Keratinocyte (primary cell): ENCODE measurements around the gene ZNF333. TPM values are rescaled to one million over a fixed set of nuclear protein-coding genes. Genes with fewer than 3 reads are reported as not detected.

Experiments
- DNase-seq: peaks from one replicate; pipeline ENCODE4 v3.0.0-alpha.2; 2011; ENCODE audit warnings: low read depth, missing footprints, low spot score
- FAIRE-seq: peaks from 2 replicates; lab custom pipeline; 2011; peaks lifted over from hg19 to GRCh38; lab: Jason Lieb, UNC
- H2AFZ ChIP-seq: 2 replicates; pipeline ENCODE4 v1.6.0; 2012; ENCODE audit warnings: low read length, control low read depth, inconsistent platforms; ENCODE audit not compliant: control insufficient read depth
- H3K27ac ChIP-seq: 2 replicates; pipeline ENCODE4 v1.5.1; 2011; ENCODE audit warnings: low read length; ENCODE audit not compliant: control insufficient read depth, insufficient read depth
- H3K27me3 ChIP-seq: 3 replicates; pipeline ENCODE4 v1.6.0; 2011; ENCODE audit warnings: low read length; ENCODE audit not compliant: control insufficient read depth, insufficient read depth; ENCODE audit errors: extremely low read depth
- H3K36me3 ChIP-seq, 2 experiments: 2 replicates in 1 of 2; 3 replicates in 1 of 2; pipeline ENCODE4 v1.5.1; 2011; ENCODE audit warnings: low read length in 2 of 2, mild to moderate bottlenecking in 1 of 2; ENCODE audit not compliant: control insufficient read depth in 2 of 2, insufficient read depth in 2 of 2; ENCODE audit errors: extremely low read depth in 1 of 2
- H3K4me1 ChIP-seq: 3 replicates; pipeline ENCODE4 v1.5.1; 2011; ENCODE audit warnings: low read length; ENCODE audit not compliant: control insufficient read depth, insufficient read depth; ENCODE audit errors: extremely low read depth
- H3K4me2 ChIP-seq: 3 replicates; pipeline ENCODE4 v1.6.0; 2011; ENCODE audit warnings: low read depth, low read length; ENCODE audit not compliant: control insufficient read depth, insufficient read depth; ENCODE audit errors: extremely low read depth
- H3K4me3 ChIP-seq, 3 experiments: fragments of 200-600 bp in 1 of 3; sonication (generic) in 1 of 3; 2 replicates in 2 of 3; 3 replicates in 1 of 3; pipeline ENCODE4 v1.5.1; 2011 to 2016; ENCODE audit warnings: low read length in 3 of 3, mild to moderate bottlenecking in 3 of 3, control low read depth in 2 of 3, inconsistent platforms in 1 of 3, low read depth in 1 of 3, mixed read lengths in 1 of 3, mixed run types in 1 of 3, moderate library complexity in 1 of 3; ENCODE audit not compliant: control insufficient read depth in 2 of 3, insufficient read depth in 2 of 3; ENCODE audit errors: extremely low read depth in 1 of 3
- H3K79me2 ChIP-seq: 2 replicates; pipeline ENCODE4 v1.6.0; 2012; ENCODE audit warnings: low read length; ENCODE audit not compliant: control insufficient read depth, insufficient read depth
- H3K9ac ChIP-seq: 3 replicates; pipeline ENCODE4 v1.6.0; 2011; ENCODE audit warnings: low read length; ENCODE audit not compliant: control insufficient read depth, insufficient read depth; ENCODE audit errors: extremely low read depth
- H3K9me1 ChIP-seq: 3 replicates; pipeline ENCODE4 v1.6.0; 2011; ENCODE audit warnings: low read length; ENCODE audit not compliant: control insufficient read depth, insufficient read depth; ENCODE audit errors: extremely low read depth
- H3K9me3 ChIP-seq: 2 replicates; pipeline ENCODE4 v1.5.1; 2012; ENCODE audit warnings: low read depth, low read length; ENCODE audit not compliant: control insufficient read depth
- H4K20me1 ChIP-seq: 3 replicates; pipeline ENCODE4 v1.6.0; 2011; ENCODE audit warnings: low read length; ENCODE audit not compliant: control insufficient read depth, insufficient read depth; ENCODE audit errors: extremely low read depth
- CTCF ChIP-seq, 3 experiments: IDR thresholded peaks in 1 of 3; conservative IDR thresholded peaks in 1 of 3; optimal IDR thresholded peaks in 1 of 3; 2 replicates in 2 of 3; 3 replicates in 1 of 3; pipeline versions ENCODE3 to v1.5.1; 2011; ENCODE audit warnings: low read length in 3 of 3, mild to moderate bottlenecking in 3 of 3, moderate library complexity in 2 of 3, control low read depth in 1 of 3, inconsistent platforms in 1 of 3; ENCODE audit not compliant: insufficient read depth in 2 of 3; ENCODE audit errors: extremely low read depth in 1 of 3
- EZH2 ChIP-seq: IDR thresholded peaks from one replicate; pipeline ENCODE4 v1.6.1; 2012; ENCODE audit warnings: inconsistent platforms, mild to moderate bottlenecking, low read length, moderate library complexity
- dilution Hi-C: fragments of 300-500 bp; cut with MboI; formaldehyde crosslinking; loops from one replicate; pipeline ENCODE4 v1.7.0; 2020; ENCODE audit warnings: low sequenced_read_pairs; ENCODE audit not compliant: extremely low pct_ligation_motif_present
- polyA plus RNA-seq, 5 experiments: library from polyadenylated mRNA; depleted of rRNA in 3 of 5; stranded (reverse) in 3 of 5; stranded (forward) in 1 of 5; unstranded in 1 of 5; fragments of >200 nt; gene quantifications; 1 replicate in 1 of 5; 2 replicates in 3 of 5; 3 replicates in 1 of 5; pipeline versions ENCODE4 v1.2.1 to v1.2.3, GENCODE V29; 2011 to 2012; ENCODE audit warnings: missing spikeins in 2 of 5, low read depth in 1 of 5, low replicate concordance in 1 of 5

Gene ZNF333
- polyA plus RNA-seq, 1 donor (not counting 4 experiments of a cell fraction or from before 2014, with no cell fraction given): 3.6 TPM

GRCh38 chr19:14659874-14660489 lies 29.9 kb upstream of the ZNF333 start:
- dilution Hi-C loops: no loop called here
- no peaks in the 10 kb centered on the region for H3K36me3 ChIP-seq

GRCh38 chr19:14661372-14661924 lies 28.4 kb upstream of the ZNF333 start:
- Histone ChIP-seq H3K4me3 (no peak overlapping the region), H3K27me3 (no peaks in the 10 kb centered on the region), H3K4me1 (no peaks in the 10 kb centered on the region), H3K27ac (no peak overlapping the region), H3K9me1 (no peaks in the 10 kb centered on the region), H4K20me1 (no peaks in the 10 kb centered on the region), H3K9ac (no peak overlapping the region), H3K79me2 (no peaks in the 10 kb centered on the region), H3K4me2 (no peak overlapping the region), H2AFZ (no peak overlapping the region), H3K9me3 (no peaks in the 10 kb centered on the region), H3K36me3 (no peaks in the 10 kb centered on the region)
- dilution Hi-C loops: no loop called here
- FAIRE-seq (no peak), DNase-seq (no peak)
- TF ChIP-seq EZH2: no peak
- TF ChIP-seq CTCF (optimal IDR thresholded peaks at IDR 0.05 in 1 of 3, IDR thresholded peaks at IDR 0.05 in 1 of 3, conservative IDR thresholded peaks at IDR 0.05 in 1 of 3; ENCODE audit: extremely low read depth in 1 of 3, insufficient read depth in 2 of 3, low read length in 3 of 3): no peak

More at GRCh38 chr19:14659874-14660489, 29.9 kb upstream of the ZNF333 start:
- Histone ChIP-seq H3K9me3 (no peaks in the 10 kb centered on the region), H3K4me3 (no peak overlapping the region), H3K4me2 (no peak overlapping the region), H3K4me1 (no peaks in the 10 kb centered on the region), H4K20me1 (no peaks in the 10 kb centered on the region), H3K9ac (no peak overlapping the region), H2AFZ (no peak overlapping the region), H3K27me3 (no peaks in the 10 kb centered on the region), H3K9me1 (no peaks in the 10 kb centered on the region), H3K79me2 (no peaks in the 10 kb centered on the region), H3K27ac (no peak overlapping the region)
- no peak for FAIRE-seq
- TF ChIP-seq CTCF (optimal IDR thresholded peaks at IDR 0.05 in 1 of 3, IDR thresholded peaks at IDR 0.05 in 1 of 3, conservative IDR thresholded peaks at IDR 0.05 in 1 of 3; ENCODE audit: extremely low read depth in 1 of 3, insufficient read depth in 2 of 3, low read length in 3 of 3): no peak
- DNase-seq: no peak
